CD4-positive, alpha-beta T cell treated with Interleukin-6 for 4 hours (primary cell): ENCODE measurements around the gene PROC.
A peak's percentile ranks its signal among the peaks of the same experiment; 100 is the strongest.
"Not testable (repeated sequence)": the region's sequence is repeated elsewhere in the genome, so short reads cannot be mapped to it uniquely, and the experiment has no call there.

ENCODE experiments used
- DNase-seq: peaks from one replicate; pipeline ENCODE4 v3.0.0-alpha.2; 2020; ENCODE audit warnings: mixed read lengths

PROC gene

GRCh38 chr2:127397568-127398238 is 20.5 kb upstream of the PROC start:
- no peak for DNase-seq

- DNase-seq = peak; percentile 74
Measured at GRCh38 chr2:127398239-127398590, 20.0 kb upstream of the PROC start.

GRCh38 chr2:127400533-127400896 is 17.7 kb upstream of the PROC start:
- DNase-seq = no peak

- DNase-seq = no peak
Measured at GRCh38 chr2:127400897-127401756, 17.1 kb upstream of the PROC start.

GRCh38 chr2:127401757-127402695 is 16.2 kb upstream of the PROC start:
- no peak for DNase-seq

GRCh38 chr2:127403460-127403859 is 14.8 kb upstream of the PROC start:
- no peak for DNase-seq

- DNase-seq = no peak
Measured at GRCh38 chr2:127404466-127405254, 13.6 kb upstream of the PROC start.

GRCh38 chr2:127405255-127405610 is 13.0 kb upstream of the PROC start:
- DNase-seq = no peak

GRCh38 chr2:127406454-127406853 is 11.8 kb upstream of the PROC start:
- no peak for DNase-seq

GRCh38 chr2:127407091-127407490 is 11.1 kb upstream of the PROC start:
- DNase-seq = no peak

GRCh38 chr2:127407661-127408003 is 10.6 kb upstream of the PROC start:
- no peak for DNase-seq

GRCh38 chr2:127408004-127408806 is 10.0 kb upstream of the PROC start:
- peak; percentile 97 for DNase-seq

GRCh38 chr2:127408807-127409099 is 9.5 kb upstream of the PROC start:
- no peak for DNase-seq

- not testable (repeated sequence) for DNase-seq
Measured at GRCh38 chr2:127409716-127410115, 8.5 kb upstream of the PROC start.

GRCh38 chr2:127410871-127411652 is 7.2 kb upstream of the PROC start:
- no peak for DNase-seq

- DNase-seq = no peak
Measured at GRCh38 chr2:127411653-127412369, 6.4 kb upstream of the PROC start.

GRCh38 chr2:127413200-127413599 is 5.0 kb upstream of the PROC start:
- DNase-seq = no peak

GRCh38 chr2:127413782-127414637 is 4.2 kb upstream of the PROC start:
- DNase-seq = no peak
